ENCODE results near the gene SYT8.

DNA sequence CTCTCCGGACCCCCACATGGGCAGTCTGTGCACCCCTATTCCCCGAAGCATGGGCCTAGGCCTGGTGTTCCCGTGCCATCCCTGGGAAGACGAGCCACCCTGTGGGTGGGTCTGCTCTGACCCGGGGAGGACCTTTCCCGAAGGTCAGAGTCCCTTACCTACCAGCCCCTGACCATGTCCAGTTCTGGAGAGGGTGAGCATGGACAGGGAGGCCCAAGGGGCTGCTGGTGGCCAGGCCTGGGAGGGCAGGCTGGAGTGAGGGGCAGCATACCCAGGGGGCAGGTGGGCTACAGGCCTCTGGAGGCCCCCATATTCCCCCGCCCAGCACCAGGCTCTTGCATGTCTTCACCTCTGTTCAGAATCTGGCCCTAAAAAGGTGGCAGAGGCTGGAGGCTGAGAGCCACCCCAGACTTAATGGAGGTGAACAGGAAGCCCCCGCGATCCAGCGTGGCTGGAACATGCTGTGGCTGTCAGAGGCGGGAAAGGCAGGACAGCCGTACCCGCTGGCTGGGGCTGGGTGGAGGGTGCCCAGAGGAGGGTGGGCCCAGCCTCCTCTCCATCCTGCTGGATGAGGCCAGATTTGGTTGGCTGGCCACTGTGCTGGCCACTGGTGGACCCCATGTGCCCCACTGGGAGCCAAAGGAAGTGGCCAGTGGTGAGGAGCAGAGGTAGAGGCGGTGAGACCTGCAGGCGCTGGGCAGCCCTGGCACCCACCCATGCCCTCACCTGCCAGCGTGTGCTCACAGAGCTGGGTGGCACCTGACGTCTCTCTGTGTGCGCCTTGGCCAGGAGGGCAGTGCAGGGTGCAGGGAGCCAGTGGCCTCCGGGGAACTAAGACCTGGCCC is 11.2 kb upstream of the SYT8 start:
- TF ChIP-seq, protein P1, sequence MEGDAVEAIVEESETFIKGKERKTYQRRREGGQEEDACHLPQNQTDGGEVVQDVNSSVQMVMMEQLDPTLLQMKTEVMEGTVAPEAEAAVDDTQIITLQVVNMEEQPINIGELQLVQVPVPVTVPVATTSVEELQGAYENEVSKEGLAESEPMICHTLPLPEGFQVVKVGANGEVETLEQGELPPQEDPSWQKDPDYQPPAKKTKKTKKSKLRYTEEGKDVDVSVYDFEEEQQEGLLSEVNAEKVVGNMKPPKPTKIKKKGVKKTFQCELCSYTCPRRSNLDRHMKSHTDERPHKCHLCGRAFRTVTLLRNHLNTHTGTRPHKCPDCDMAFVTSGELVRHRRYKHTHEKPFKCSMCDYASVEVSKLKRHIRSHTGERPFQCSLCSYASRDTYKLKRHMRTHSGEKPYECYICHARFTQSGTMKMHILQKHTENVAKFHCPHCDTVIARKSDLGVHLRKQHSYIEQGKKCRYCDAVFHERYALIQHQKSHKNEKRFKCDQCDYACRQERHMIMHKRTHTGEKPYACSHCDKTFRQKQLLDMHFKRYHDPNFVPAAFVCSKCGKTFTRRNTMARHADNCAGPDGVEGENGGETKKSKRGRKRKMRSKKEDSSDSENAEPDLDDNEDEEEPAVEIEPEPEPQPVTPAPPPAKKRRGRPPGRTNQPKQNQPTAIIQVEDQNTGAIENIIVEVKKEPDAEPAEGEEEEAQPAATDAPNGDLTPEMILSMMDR (conservative IDR thresholded peaks at IDR 0.05; ENCODE audit: low read depth in 2 of 2): no peak
- TF ChIP-seq POLR2AphosphoS5 (IDR thresholded peaks at IDR 0.05; ENCODE audit: low read depth): no peak
- TF ChIP-seq EZH2 (IDR thresholded peaks at IDR 0.05; ENCODE audit: low read depth, unreplicated experiment): no peak
- no peak for TF ChIP-seq ZNF114 (CRISPR knock-in tag; IDR thresholded peaks at IDR 0.05)
- no peak for TF ChIP-seq JUNB (IDR thresholded peaks at IDR 0.05; ENCODE audit: unreplicated experiment)
- TF ChIP-seq, protein P2, sequence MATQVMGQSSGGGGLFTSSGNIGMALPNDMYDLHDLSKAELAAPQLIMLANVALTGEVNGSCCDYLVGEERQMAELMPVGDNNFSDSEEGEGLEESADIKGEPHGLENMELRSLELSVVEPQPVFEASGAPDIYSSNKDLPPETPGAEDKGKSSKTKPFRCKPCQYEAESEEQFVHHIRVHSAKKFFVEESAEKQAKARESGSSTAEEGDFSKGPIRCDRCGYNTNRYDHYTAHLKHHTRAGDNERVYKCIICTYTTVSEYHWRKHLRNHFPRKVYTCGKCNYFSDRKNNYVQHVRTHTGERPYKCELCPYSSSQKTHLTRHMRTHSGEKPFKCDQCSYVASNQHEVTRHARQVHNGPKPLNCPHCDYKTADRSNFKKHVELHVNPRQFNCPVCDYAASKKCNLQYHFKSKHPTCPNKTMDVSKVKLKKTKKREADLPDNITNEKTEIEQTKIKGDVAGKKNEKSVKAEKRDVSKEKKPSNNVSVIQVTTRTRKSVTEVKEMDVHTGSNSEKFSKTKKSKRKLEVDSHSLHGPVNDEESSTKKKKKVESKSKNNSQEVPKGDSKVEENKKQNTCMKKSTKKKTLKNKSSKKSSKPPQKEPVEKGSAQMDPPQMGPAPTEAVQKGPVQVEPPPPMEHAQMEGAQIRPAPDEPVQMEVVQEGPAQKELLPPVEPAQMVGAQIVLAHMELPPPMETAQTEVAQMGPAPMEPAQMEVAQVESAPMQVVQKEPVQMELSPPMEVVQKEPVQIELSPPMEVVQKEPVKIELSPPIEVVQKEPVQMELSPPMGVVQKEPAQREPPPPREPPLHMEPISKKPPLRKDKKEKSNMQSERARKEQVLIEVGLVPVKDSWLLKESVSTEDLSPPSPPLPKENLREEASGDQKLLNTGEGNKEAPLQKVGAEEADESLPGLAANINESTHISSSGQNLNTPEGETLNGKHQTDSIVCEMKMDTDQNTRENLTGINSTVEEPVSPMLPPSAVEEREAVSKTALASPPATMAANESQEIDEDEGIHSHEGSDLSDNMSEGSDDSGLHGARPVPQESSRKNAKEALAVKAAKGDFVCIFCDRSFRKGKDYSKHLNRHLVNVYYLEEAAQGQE (IDR thresholded peaks at IDR 0.05; ENCODE audit: unreplicated experiment): no peak
- TF ChIP-seq, protein P3, sequence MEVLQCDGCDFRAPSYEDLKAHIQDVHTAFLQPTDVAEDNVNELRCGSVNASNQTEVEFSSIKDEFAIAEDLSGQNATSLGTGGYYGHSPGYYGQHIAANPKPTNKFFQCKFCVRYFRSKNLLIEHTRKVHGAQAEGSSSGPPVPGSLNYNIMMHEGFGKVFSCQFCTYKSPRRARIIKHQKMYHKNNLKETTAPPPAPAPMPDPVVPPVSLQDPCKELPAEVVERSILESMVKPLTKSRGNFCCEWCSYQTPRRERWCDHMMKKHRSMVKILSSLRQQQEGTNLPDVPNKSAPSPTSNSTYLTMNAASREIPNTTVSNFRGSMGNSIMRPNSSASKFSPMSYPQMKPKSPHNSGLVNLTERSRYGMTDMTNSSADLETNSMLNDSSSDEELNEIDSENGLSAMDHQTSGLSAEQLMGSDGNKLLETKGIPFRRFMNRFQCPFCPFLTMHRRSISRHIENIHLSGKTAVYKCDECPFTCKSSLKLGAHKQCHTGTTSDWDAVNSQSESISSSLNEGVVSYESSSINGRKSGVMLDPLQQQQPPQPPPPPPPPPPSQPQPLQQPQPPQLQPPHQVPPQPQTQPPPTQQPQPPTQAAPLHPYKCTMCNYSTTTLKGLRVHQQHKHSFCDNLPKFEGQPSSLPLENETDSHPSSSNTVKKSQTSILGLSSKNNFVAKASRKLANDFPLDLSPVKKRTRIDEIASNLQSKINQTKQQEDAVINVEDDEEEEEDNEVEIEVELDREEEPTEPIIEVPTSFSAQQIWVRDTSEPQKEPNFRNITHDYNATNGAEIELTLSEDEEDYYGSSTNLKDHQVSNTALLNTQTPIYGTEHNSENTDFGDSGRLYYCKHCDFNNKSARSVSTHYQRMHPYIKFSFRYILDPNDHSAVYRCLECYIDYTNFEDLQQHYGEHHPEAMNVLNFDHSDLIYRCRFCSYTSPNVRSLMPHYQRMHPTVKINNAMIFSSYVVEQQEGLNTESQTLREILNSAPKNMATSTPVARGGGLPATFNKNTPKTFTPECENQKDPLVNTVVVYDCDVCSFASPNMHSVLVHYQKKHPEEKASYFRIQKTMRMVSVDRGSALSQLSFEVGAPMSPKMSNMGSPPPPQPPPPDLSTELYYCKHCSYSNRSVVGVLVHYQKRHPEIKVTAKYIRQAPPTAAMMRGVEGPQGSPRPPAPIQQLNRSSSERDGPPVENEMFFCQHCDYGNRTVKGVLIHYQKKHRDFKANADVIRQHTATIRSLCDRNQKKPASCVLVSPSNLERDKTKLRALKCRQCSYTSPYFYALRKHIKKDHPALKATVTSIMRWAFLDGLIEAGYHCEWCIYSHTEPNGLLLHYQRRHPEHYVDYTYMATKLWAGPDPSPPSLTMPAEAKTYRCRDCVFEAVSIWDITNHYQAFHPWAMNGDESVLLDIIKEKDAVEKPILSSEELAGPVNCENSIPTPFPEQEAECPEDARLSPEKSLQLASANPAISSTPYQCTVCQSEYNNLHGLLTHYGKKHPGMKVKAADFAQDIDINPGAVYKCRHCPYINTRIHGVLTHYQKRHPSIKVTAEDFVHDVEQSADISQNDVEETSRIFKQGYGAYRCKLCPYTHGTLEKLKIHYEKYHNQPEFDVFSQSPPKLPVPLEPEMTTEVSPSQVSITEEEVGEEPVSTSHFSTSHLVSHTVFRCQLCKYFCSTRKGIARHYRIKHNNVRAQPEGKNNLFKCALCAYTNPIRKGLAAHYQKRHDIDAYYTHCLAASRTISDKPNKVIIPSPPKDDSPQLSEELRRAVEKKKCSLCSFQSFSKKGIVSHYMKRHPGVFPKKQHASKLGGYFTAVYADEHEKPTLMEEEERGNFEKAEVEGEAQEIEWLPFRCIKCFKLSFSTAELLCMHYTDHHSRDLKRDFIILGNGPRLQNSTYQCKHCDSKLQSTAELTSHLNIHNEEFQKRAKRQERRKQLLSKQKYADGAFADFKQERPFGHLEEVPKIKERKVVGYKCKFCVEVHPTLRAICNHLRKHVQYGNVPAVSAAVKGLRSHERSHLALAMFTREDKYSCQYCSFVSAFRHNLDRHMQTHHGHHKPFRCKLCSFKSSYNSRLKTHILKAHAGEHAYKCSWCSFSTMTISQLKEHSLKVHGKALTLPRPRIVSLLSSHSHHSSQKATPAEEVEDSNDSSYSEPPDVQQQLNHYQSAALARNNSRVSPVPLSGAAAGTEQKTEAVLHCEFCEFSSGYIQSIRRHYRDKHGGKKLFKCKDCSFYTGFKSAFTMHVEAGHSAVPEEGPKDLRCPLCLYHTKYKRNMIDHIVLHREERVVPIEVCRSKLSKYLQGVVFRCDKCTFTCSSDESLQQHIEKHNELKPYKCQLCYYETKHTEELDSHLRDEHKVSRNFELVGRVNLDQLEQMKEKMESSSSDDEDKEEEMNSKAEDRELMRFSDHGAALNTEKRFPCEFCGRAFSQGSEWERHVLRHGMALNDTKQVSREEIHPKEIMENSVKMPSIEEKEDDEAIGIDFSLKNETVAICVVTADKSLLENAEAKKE (CRISPR knock-in tag; IDR thresholded peaks at IDR 0.05): no peak
- no peak for TF ChIP-seq EZH2phosphoT487 (IDR thresholded peaks at IDR 0.05; ENCODE audit: unreplicated experiment)
- no peak for TF ChIP-seq STAT1 (IDR thresholded peaks at IDR 0.05; ENCODE audit: unreplicated experiment)
- TF ChIP-seq NANOG (IDR thresholded peaks at IDR 0.05; ENCODE audit: borderline replicate concordance): no peak
- TF ChIP-seq CREB1 (CRISPR knock-in tag; IDR thresholded peaks at IDR 0.05; ENCODE audit: low read depth): no peak
- TF ChIP-seq, protein P4, sequence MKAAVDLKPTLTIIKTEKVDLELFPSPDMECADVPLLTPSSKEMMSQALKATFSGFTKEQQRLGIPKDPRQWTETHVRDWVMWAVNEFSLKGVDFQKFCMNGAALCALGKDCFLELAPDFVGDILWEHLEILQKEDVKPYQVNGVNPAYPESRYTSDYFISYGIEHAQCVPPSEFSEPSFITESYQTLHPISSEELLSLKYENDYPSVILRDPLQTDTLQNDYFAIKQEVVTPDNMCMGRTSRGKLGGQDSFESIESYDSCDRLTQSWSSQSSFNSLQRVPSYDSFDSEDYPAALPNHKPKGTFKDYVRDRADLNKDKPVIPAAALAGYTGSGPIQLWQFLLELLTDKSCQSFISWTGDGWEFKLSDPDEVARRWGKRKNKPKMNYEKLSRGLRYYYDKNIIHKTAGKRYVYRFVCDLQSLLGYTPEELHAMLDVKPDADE (IDR thresholded peaks at IDR 0.05): no peak
- TF ChIP-seq ZNF331 (CRISPR knock-in tag; IDR thresholded peaks at IDR 0.05; ENCODE audit: low read depth): no peak

All from GM23338 (cell line).